H9 (cell line): ENCODE measurements around the gene KMT2D. TPM values are rescaled to one million over a fixed set of nuclear protein-coding genes. Genes with fewer than 3 reads are reported as not detected.

Experiments used
- DNase-seq: peaks from one replicate; pipeline ENCODE4 v3.0.0-alpha.2; 2017
- H2AFZ ChIP-seq: one replicate; pipeline ENCODE4 v1.6.1; 2013; ENCODE audit warnings: mild to moderate bottlenecking, low read length, control low read depth, moderate library complexity
- H2AK5ac ChIP-seq: 2 replicates; pipeline ENCODE4 v1.6.1; 2013; ENCODE audit warnings: low read length, control low read depth, mixed read lengths; ENCODE audit not compliant: insufficient read length
- H2BK120ac ChIP-seq: one replicate; pipeline ENCODE4 v1.6.1; 2013; ENCODE audit warnings: low read depth, mild to moderate bottlenecking, low read length, control low read depth, inconsistent platforms; ENCODE audit not compliant: poor library complexity, severe bottlenecking
- H2BK12ac ChIP-seq: 2 replicates; pipeline ENCODE4 v1.6.1; 2013; ENCODE audit warnings: low read length, control low read depth, mixed read lengths, low read depth; ENCODE audit not compliant: insufficient read length
- H2BK15ac ChIP-seq: 2 replicates; pipeline ENCODE4 v1.6.1; 2013; ENCODE audit warnings: low read depth, low read length, control low read depth
- H2BK20ac ChIP-seq: one replicate; pipeline ENCODE4 v1.6.1; 2013; ENCODE audit warnings: low read depth, mild to moderate bottlenecking, low read length, control low read depth, inconsistent platforms; ENCODE audit not compliant: poor library complexity, severe bottlenecking
- H2BK5ac ChIP-seq: 2 replicates; pipeline ENCODE4 v1.6.1; 2013; ENCODE audit warnings: low read length, control low read depth, mixed read lengths; ENCODE audit not compliant: insufficient read length
- H3K14ac ChIP-seq: 2 replicates; pipeline ENCODE4 v1.6.1; 2013; ENCODE audit warnings: low read length, control low read depth; ENCODE audit not compliant: insufficient read depth
- H3K18ac ChIP-seq: 2 replicates; pipeline ENCODE4 v1.6.1; 2013; ENCODE audit warnings: low read depth, mild to moderate bottlenecking, mixed read lengths, low read length, control low read depth; ENCODE audit not compliant: insufficient read length
- H3K23ac ChIP-seq: 2 replicates; pipeline ENCODE4 v1.6.1; 2013; ENCODE audit warnings: low read length, control low read depth, mixed read lengths, low read depth; ENCODE audit not compliant: insufficient read length
- H3K23me2 ChIP-seq: 2 replicates; pipeline ENCODE4 v1.6.1; 2013; ENCODE audit warnings: low read depth, mild to moderate bottlenecking, mixed read lengths, low read length, control low read depth; ENCODE audit not compliant: insufficient read length, poor library complexity, severe bottlenecking
- H3K27ac ChIP-seq: 2 replicates; pipeline ENCODE4 v1.5.1; 2013; ENCODE audit warnings: low read length, control low read depth, mixed read lengths, low read depth; ENCODE audit not compliant: insufficient read length
- H3K27me3 ChIP-seq: 2 replicates; pipeline ENCODE4 v1.6.1; 2013; ENCODE audit warnings: low read length, control low read depth, inconsistent platforms; ENCODE audit not compliant: insufficient read depth
- H3K4ac ChIP-seq: 2 replicates; pipeline ENCODE4 v1.6.1; 2013; ENCODE audit warnings: low read depth, mild to moderate bottlenecking, control low read depth, inconsistent platforms, low read length, moderate library complexity
- H3K4me1 ChIP-seq: 2 replicates; pipeline ENCODE4 v1.6.1; 2013; ENCODE audit warnings: low read length, control low read depth, inconsistent platforms; ENCODE audit not compliant: insufficient read depth
- H3K4me2 ChIP-seq: 2 replicates; pipeline ENCODE4 v1.6.1; 2013; ENCODE audit warnings: low read length, control low read depth, mixed read lengths; ENCODE audit not compliant: insufficient read length, insufficient read depth
- H3K56ac ChIP-seq: 2 replicates; pipeline ENCODE4 v1.6.1; 2013; ENCODE audit warnings: low read depth, mild to moderate bottlenecking, mixed read lengths, low read length, control low read depth; ENCODE audit not compliant: insufficient read length
- H3K79me1 ChIP-seq: 2 replicates; pipeline ENCODE4 v1.6.1; 2013; ENCODE audit warnings: low read depth, mild to moderate bottlenecking, moderate library complexity, low read length, control low read depth, inconsistent platforms; ENCODE audit not compliant: insufficient read depth, poor library complexity, severe bottlenecking
- H3K79me2 ChIP-seq: 2 replicates; pipeline ENCODE4 v1.6.1; 2013; ENCODE audit warnings: low read length, control low read depth, inconsistent platforms; ENCODE audit not compliant: insufficient read depth
- H3K9ac ChIP-seq: 2 replicates; pipeline ENCODE4 v1.6.1; 2013; ENCODE audit warnings: low read length, control low read depth, mixed read lengths; ENCODE audit not compliant: insufficient read length; ENCODE audit errors: extremely low read depth
- H3K9me3 ChIP-seq: one replicate; pipeline ENCODE4 v1.6.1; 2013; ENCODE audit warnings: low read depth, low read length, inconsistent platforms; ENCODE audit not compliant: control insufficient read depth
- H3T11ph ChIP-seq: one replicate; pipeline ENCODE4 v1.6.1; 2013; ENCODE audit warnings: mild to moderate bottlenecking, low read length, control low read depth, inconsistent platforms
- H4K20me1 ChIP-seq: one replicate; pipeline ENCODE4 v1.6.1; 2013; ENCODE audit not compliant: control insufficient read depth, insufficient read length, insufficient read depth
- H4K5ac ChIP-seq: 2 replicates; pipeline ENCODE4 v1.6.1; 2013; ENCODE audit warnings: low read depth, mild to moderate bottlenecking, mixed read lengths, low read length, control low read depth; ENCODE audit not compliant: insufficient read length
- H4K8ac ChIP-seq: replicated peaks from 2 replicates; pipeline ENCODE4 v1.6.1; 2013; ENCODE audit warnings: low read length, control low read depth, mixed read lengths, low read depth; ENCODE audit not compliant: insufficient read length
- H4K91ac ChIP-seq: 2 replicates; pipeline ENCODE4 v1.6.1; 2013; ENCODE audit warnings: low read depth, mild to moderate bottlenecking, moderate library complexity, mixed read lengths, low read length, control low read depth; ENCODE audit not compliant: insufficient read length
- H3K27ac Mint-ChIP-seq, 3 experiments: 2 replicates in 2 of 3; 3 replicates in 1 of 3; pipeline ENCODE4 v1.8.0; 2020 to 2021; ENCODE audit warnings: mixed read lengths in 3 of 3, mild to moderate bottlenecking in 1 of 3, moderate library complexity in 1 of 3
- H3K27me3 Mint-ChIP-seq: 2 replicates; pipeline ENCODE4 v1.8.0; 2021; ENCODE audit warnings: low read depth, mild to moderate bottlenecking, moderate library complexity, mixed read lengths
- H3K36me3 Mint-ChIP-seq, 3 experiments: 2 replicates in 2 of 3; 3 replicates in 1 of 3; pipeline ENCODE4 v1.8.0; 2020 to 2021; ENCODE audit warnings: low read depth in 3 of 3, mixed read lengths in 3 of 3; ENCODE audit not compliant: insufficient read depth in 1 of 3
- H3K4me1 Mint-ChIP-seq, 2 experiments: 2 replicates each; pipeline ENCODE4 v1.8.0; 2020; ENCODE audit warnings: mixed read lengths in 2 of 2
- H3K4me3 Mint-ChIP-seq, 2 experiments: 2 replicates in 1 of 2; 3 replicates in 1 of 2; pipeline ENCODE4 v1.8.0; 2020 to 2021; ENCODE audit warnings: mild to moderate bottlenecking in 2 of 2, mixed read lengths in 2 of 2, moderate library complexity in 1 of 2
- H3K9me3 Mint-ChIP-seq, 2 experiments: 2 replicates in 1 of 2; 3 replicates in 1 of 2; pipeline ENCODE4 v1.8.0; 2020; ENCODE audit warnings: mild to moderate bottlenecking in 2 of 2, mixed read lengths in 2 of 2, moderate library complexity in 1 of 2
- CTCF ChIP-seq: fragments of 200-600 bp; sonication (generic); conservative IDR thresholded peaks from 3 replicates; pipeline ENCODE4 v1.8.0; 2021; ENCODE audit warnings: antibody characterized with exemption, mild to moderate bottlenecking
- WGBS: extraction: QIAGEN DNeasy Blood & Tissue Kit; methylation state at CpG from one replicate; pipeline ENCODE4 v1.1.7; 2013; ENCODE audit warnings: missing lambda C conversion rate, low lambda C conversion rate, mixed read lengths; ENCODE audit not compliant: insufficient read length; ENCODE audit errors: extremely low coverage; 5-methylcytosine and 5-hydroxymethylcytosine counted together
- total RNA-seq: library from RNA; stranded (reverse); gene quantifications from 2 replicates; pipeline ENCODE4 v1.2.1, GENCODE V29; 2021

Gene KMT2D
- total RNA-seq, 1 experiment from 2014 or later: 93.7 TPM

DNA sequence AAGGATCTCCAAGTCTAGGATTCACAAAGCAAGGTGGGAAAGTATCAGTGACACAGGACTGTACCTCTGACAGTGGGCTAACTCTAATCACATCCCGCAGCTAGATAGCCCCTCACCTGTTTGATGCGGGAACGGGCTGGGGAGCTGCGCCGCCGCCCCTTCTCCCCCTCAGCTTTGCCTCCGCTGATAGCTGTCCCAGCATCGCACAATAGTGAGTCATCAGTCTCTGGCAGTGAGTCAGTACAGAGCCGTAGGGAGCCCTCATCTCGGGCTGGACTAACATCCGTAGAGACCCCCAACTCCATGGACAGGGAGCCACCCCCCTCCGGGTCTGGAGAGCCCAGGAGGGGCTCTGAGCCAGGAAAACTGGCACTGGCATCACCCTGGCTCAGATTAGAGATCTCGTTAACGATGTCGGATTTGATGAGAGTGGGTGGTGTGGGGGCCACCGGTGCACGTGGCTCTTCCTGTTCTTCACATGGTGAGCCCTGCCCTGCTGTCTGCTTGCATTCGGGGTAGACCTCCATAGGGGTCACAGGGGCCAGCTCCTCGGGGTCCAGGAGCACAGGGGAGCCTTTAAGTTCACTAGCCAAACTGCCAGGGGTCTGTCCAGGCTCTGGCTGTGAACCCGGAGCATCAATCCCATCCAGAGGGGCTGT is 10.9 kb downstream of the KMT2D start:
- Histone ChIP-seq H3K18ac (no peak overlapping the region), H2BK5ac (no peak overlapping the region), H3K27me3 (no peaks in the 10 kb centered on the region), H3K23me2 (no peaks in the 10 kb centered on the region), H3K79me2 (peaks cover 3% of the 10 kb centered on the region; the same call in 1 of the 2 replicates), H3K23ac (no peak overlapping the region), H2BK20ac (no peak overlapping the region), H3K56ac (no peak overlapping the region), H3K4ac (no peak overlapping the region), H2BK12ac (no peak overlapping the region), H4K91ac (no peak overlapping the region), H2BK120ac (no peak overlapping the region), H3K9me3 (no peaks in the 10 kb centered on the region), H2AFZ (no peak overlapping the region), H3K4me2 (no peak overlapping the region), H3K14ac (no peak overlapping the region), H2AK5ac (no peak overlapping the region), H4K20me1 (no peaks in the 10 kb centered on the region), H3T11ph (no peak overlapping the region), H3K9ac (no peak overlapping the region), H4K8ac (no peak overlapping the region), H3K79me1 (peaks cover 4% of the 10 kb centered on the region), H3K4me1 (no peaks in the 10 kb centered on the region), H2BK15ac (no peak overlapping the region), H4K5ac (no peak overlapping the region), H3K27ac (no peak overlapping the region)
- H3K27ac Mint-ChIP-seq: no peak overlapping the region
- no peak overlapping the region for H3K4me3 Mint-ChIP-seq
- H3K4me1 Mint-ChIP-seq: peaks cover 0 to under 1% of the 10 kb centered on the region in 2 experiments; a peak in 1 of 4 replicates
- H3K9me3 Mint-ChIP-seq: no peaks in the 10 kb centered on the region
- peaks cover 75 to 99% (median 97%) of the 10 kb centered on the region in 3 experiments for H3K36me3 Mint-ChIP-seq
- no peaks in the 10 kb centered on the region for H3K27me3 Mint-ChIP-seq
- no peak for DNase-seq
- WGBS: no CpG with 5 or more reads among the region's 20 CpGs
- TF ChIP-seq CTCF: no peak
